Transverse colon (tissue), 3 donors: ENCODE data around the gene EFCAB11.

Source experiments
- CTCF ChIP-seq, 5 experiments: fragments of 200-600 bp in 3 of 5; fragments of 450-650 bp in 2 of 5; sonication (generic) in 3 of 5; IDR thresholded peaks; 1 replicate in 2 of 5; 2 replicates in 3 of 5; pipeline ENCODE4 v1.5.1; 2016 to 2017; ENCODE audit warnings: antibody characterized with exemption in 5 of 5, inconsistent platforms in 3 of 5, mild to moderate bottlenecking in 2 of 5, moderate library complexity in 1 of 5
- EP300 ChIP-seq: sonication (generic); formaldehyde crosslinking; IDR thresholded peaks from one replicate; pipeline ENCODE4 v1.6.1; 2017; ENCODE audit warnings: antibody characterized with exemption, low read depth
- POLR2A ChIP-seq: fragments of 450-650 bp; IDR thresholded peaks from one replicate; pipeline ENCODE4 v1.6.1; 2016; ENCODE audit warnings: antibody characterized with exemption, mild to moderate bottlenecking, moderate library complexity

GRCh38 chr14:89787525-89787924, 167.0 kb downstream of the EFCAB11 start:
- no peak for TF ChIP-seq CTCF (IDR thresholded peaks at IDR 0.05)
- no peak for TF ChIP-seq EP300
- TF ChIP-seq POLR2A: no peak
